Prostate gland (tissue), 2 donors: Measurements from ENCODE around the gene VSNL1.

ENCODE experiments used
- POLR2A ChIP-seq: fragments of 450-650 bp; IDR thresholded peaks from one replicate; pipeline ENCODE4 v1.6.1; 2016; ENCODE audit warnings: antibody characterized with exemption, mild to moderate bottlenecking
- POLR2AphosphoS5 ChIP-seq: sonication (generic); formaldehyde crosslinking; IDR thresholded peaks from one replicate; pipeline ENCODE4 v1.6.1; 2017; ENCODE audit warnings: antibody characterized with exemption
- TF ChIP-seq, protein P1 (sequence below), 4 experiments: fragments of 200-600 bp in 2 of 4; fragments of 450-650 bp in 2 of 4; sonication (generic) in 2 of 4; IDR thresholded peaks; 1 replicate in 3 of 4; 2 replicates in 1 of 4; pipeline ENCODE4 v1.5.1; 2016 to 2019; ENCODE audit warnings: antibody characterized with exemption in 4 of 4, mild to moderate bottlenecking in 2 of 4, moderate library complexity in 2 of 4

DNA sequence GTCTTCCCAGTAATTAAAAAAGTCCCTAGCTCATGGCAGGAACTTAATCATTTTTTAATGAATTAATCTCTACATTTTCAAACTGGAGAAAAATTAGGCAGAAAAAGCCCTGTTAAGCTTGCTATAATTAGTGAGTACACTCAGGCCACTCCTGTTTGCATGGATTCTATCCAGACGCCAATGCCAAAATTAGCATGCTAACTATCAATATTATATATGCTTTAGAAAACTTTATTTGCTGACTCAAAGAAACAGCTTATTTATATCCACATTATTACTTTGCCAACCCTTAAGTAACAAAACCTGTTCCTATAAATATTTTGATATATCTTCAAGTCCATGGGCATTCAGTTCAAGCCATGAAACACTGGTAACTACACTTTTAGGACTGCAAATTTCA, 122.2 kb downstream of the VSNL1 start:
- TF ChIP-seq, protein P1, sequence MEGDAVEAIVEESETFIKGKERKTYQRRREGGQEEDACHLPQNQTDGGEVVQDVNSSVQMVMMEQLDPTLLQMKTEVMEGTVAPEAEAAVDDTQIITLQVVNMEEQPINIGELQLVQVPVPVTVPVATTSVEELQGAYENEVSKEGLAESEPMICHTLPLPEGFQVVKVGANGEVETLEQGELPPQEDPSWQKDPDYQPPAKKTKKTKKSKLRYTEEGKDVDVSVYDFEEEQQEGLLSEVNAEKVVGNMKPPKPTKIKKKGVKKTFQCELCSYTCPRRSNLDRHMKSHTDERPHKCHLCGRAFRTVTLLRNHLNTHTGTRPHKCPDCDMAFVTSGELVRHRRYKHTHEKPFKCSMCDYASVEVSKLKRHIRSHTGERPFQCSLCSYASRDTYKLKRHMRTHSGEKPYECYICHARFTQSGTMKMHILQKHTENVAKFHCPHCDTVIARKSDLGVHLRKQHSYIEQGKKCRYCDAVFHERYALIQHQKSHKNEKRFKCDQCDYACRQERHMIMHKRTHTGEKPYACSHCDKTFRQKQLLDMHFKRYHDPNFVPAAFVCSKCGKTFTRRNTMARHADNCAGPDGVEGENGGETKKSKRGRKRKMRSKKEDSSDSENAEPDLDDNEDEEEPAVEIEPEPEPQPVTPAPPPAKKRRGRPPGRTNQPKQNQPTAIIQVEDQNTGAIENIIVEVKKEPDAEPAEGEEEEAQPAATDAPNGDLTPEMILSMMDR (IDR thresholded peaks at IDR 0.05) = no peak
- no peak for TF ChIP-seq POLR2A
- peak; percentile 49 for TF ChIP-seq POLR2AphosphoS5
